Smooth muscle cell (in vitro differentiated cells): ENCODE results near the gene GAS2. TPM values are rescaled to one million over a fixed set of nuclear protein-coding genes. Genes with fewer than 3 reads are reported as not detected.

Experiments used
- DNase-seq: peaks from one replicate; lab custom pipeline; 2025; ENCODE audit not compliant: unreplicated experiment; lab: John Stamatoyannopoulos, UW
- H2AFZ ChIP-seq: fragments of 200-600 bp; sonication (generic); 2 replicates; pipeline ENCODE4 v1.6.0; 2016; ENCODE audit warnings: antibody characterized with exemption, low read depth, mild to moderate bottlenecking
- H3F3A ChIP-seq: fragments of 200-600 bp; sonication (generic); 2 replicates; pipeline ENCODE4 v1.6.0; 2017; ENCODE audit warnings: antibody characterized with exemption, low read depth
- H3K27ac ChIP-seq: fragments of 200-600 bp; sonication (generic); 2 replicates; pipeline ENCODE4 v1.5.1; 2016; ENCODE audit warnings: low read depth, mild to moderate bottlenecking
- H3K27me3 ChIP-seq: fragments of 200-600 bp; sonication (generic); 2 replicates; pipeline ENCODE4 v1.6.1; 2016; ENCODE audit warnings: low read depth, mild to moderate bottlenecking
- H3K36me3 ChIP-seq: fragments of 200-600 bp; sonication (generic); 2 replicates; pipeline ENCODE4 v1.5.1; 2016; ENCODE audit warnings: low read depth
- H3K4me1 ChIP-seq: fragments of 200-600 bp; sonication (generic); 2 replicates; pipeline ENCODE4 v1.5.1; 2016; ENCODE audit warnings: low read depth
- H3K4me2 ChIP-seq: fragments of 200-600 bp; sonication (generic); 2 replicates; pipeline ENCODE4 v1.6.0; 2016; ENCODE audit warnings: mild to moderate bottlenecking
- H3K4me3 ChIP-seq: fragments of 200-600 bp; sonication (generic); 2 replicates; pipeline ENCODE4 v1.5.1; 2016; ENCODE audit warnings: mild to moderate bottlenecking
- H3K79me2 ChIP-seq: fragments of 200-600 bp; sonication (generic); 2 replicates; pipeline ENCODE4 v1.6.0; 2016; ENCODE audit warnings: low read depth, mild to moderate bottlenecking
- H3K9ac ChIP-seq: fragments of 200-600 bp; sonication (generic); 2 replicates; pipeline ENCODE4 v1.6.0; 2016; ENCODE audit warnings: low read depth
- H3K9me3 ChIP-seq: fragments of 200-600 bp; sonication (generic); replicated peaks from 2 replicates; pipeline ENCODE4 v1.5.1; 2016; ENCODE audit warnings: low read depth
- H4K20me1 ChIP-seq: fragments of 200-600 bp; sonication (generic); 2 replicates; pipeline ENCODE4 v1.6.0; 2016; ENCODE audit warnings: low read depth
- WGBS: methylation state at CpG from one replicate; pipeline ENCODE4 v1.1.7; 2016; ENCODE audit warnings: low lambda C conversion rate; 5-methylcytosine and 5-hydroxymethylcytosine counted together
- polyA plus RNA-seq: library from polyadenylated mRNA; unstranded; fragments of >200 nt; fragmentation: Nextera tagmentation; extraction: Ambion mirVana; gene quantifications from 2 replicates; pipeline ENCODE4 v1.2.1, GENCODE V29; 2016
- total RNA-seq: library from RNA; depleted of rRNA; stranded (reverse); fragments of >200 nt; gene quantifications from 2 replicates; pipeline ENCODE4 v1.2.3, GENCODE V29; 2014
- TF ChIP-seq, protein P1 (sequence below): fragments of 200-600 bp; sonication (generic); IDR thresholded peaks from 2 replicates; pipeline ENCODE4 v1.5.1; 2017; ENCODE audit warnings: borderline replicate concordance, mild to moderate bottlenecking, antibody characterized with exemption; ENCODE audit not compliant: insufficient read depth, poor library complexity, severe bottlenecking

Gene GAS2
- total and polyA plus RNA-seq, 2 experiments from 2014 or later, result 0.31 to 1.3 TPM

DNA sequence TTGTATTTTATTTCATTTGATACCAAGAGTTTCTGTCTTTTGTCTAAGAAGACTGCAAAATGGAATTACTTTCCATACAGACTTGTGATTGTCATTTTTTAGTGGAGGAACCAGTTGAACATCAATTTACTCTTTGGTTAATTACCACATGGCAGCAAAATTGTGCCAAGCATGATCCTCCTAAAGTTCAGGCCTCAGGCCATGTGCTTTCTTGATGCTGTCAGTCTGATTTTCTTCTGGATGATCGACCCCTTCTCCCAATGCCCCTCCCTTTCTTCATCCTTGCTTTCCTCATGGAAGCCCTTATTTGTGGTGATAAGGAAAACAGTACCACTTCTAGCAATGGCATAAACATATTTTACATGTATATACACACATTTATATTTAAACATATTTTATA, 87.0 kb downstream of the GAS2 start:
- Histone ChIP-seq H3K9me3 (no peaks in the 10 kb centered on the region), H2AFZ (no peak overlapping the region), H3K27ac (no peak overlapping the region), H3K27me3 (peaks cover 7% of the 10 kb centered on the region), H3K9ac (no peak overlapping the region), H3K4me3 (no peak overlapping the region), H3K79me2 (no peaks in the 10 kb centered on the region), H3K4me1 (no peaks in the 10 kb centered on the region), H3K4me2 (no peak overlapping the region), H3K36me3 (no peaks in the 10 kb centered on the region), H4K20me1 (no peaks in the 10 kb centered on the region), H3F3A (no peaks in the 10 kb centered on the region)
- no peak for DNase-seq
- TF ChIP-seq, protein P1, sequence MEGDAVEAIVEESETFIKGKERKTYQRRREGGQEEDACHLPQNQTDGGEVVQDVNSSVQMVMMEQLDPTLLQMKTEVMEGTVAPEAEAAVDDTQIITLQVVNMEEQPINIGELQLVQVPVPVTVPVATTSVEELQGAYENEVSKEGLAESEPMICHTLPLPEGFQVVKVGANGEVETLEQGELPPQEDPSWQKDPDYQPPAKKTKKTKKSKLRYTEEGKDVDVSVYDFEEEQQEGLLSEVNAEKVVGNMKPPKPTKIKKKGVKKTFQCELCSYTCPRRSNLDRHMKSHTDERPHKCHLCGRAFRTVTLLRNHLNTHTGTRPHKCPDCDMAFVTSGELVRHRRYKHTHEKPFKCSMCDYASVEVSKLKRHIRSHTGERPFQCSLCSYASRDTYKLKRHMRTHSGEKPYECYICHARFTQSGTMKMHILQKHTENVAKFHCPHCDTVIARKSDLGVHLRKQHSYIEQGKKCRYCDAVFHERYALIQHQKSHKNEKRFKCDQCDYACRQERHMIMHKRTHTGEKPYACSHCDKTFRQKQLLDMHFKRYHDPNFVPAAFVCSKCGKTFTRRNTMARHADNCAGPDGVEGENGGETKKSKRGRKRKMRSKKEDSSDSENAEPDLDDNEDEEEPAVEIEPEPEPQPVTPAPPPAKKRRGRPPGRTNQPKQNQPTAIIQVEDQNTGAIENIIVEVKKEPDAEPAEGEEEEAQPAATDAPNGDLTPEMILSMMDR, result no peak
- WGBS, result 85% methylated on average over 1 of the region's 1 CpG

DNA sequence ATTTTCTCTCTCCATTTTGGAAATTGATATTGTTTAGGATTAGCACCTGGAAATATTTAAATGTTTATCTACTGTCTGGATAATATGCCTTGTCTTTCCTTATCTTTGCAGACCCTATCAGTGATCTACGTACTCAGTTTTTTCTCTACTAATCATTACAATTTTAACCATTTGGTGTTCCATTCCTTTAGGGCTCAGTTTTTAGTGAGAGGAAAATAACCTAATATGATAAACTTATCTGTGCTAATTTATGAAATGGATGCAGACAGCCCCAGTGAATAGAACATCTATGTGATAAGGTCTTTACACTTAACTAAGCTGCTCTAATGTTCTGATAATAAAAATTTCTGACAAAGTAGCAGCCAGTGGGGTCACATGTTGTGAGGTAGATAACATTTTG, 94.7 kb downstream of the GAS2 start:
- Histone ChIP-seq H3K36me3 (no peaks in the 10 kb centered on the region), H3K27ac (no peak overlapping the region), H3F3A (no peaks in the 10 kb centered on the region), H3K4me3 (no peak overlapping the region), H2AFZ (no peak overlapping the region), H3K9me3 (no peaks in the 10 kb centered on the region), H3K27me3 (no peaks in the 10 kb centered on the region), H3K9ac (no peak overlapping the region), H4K20me1 (no peaks in the 10 kb centered on the region), H3K4me1 (no peaks in the 10 kb centered on the region), H3K4me2 (no peak overlapping the region), H3K79me2 (no peaks in the 10 kb centered on the region)
- WGBS, result 58% methylated on average over 1 of the region's 1 CpG
- no peak for DNase-seq
- TF ChIP-seq, protein P1, result no peak

DNA sequence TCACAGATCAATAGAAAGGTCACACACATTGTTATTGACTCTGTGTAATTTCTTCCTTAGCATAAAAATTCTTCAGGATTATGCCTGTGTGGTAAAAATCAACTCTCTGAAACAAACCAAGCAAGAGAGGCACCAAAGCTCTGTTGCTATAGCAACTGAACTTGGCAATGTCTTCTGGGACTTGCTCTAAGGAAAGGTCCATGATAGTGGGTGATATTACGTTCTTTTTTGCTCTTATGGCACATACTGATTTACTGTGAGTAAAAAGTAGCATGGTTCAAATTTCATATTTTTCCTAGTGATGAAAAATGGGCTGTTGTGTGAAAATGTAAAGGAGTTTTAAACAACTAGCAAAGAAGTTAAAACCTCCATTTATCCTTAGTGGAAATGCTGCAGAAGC, 96.8 kb downstream of the GAS2 start:
- Histone ChIP-seq H3K9ac (no peak overlapping the region), H3K9me3 (no peaks in the 10 kb centered on the region), H3K4me1 (no peaks in the 10 kb centered on the region), H3K4me3 (no peak overlapping the region), H3K27ac (no peak overlapping the region), H3K36me3 (no peaks in the 10 kb centered on the region), H3F3A (no peaks in the 10 kb centered on the region), H4K20me1 (no peaks in the 10 kb centered on the region), H3K4me2 (no peak overlapping the region), H3K27me3 (no peaks in the 10 kb centered on the region), H3K79me2 (no peaks in the 10 kb centered on the region), H2AFZ (no peak overlapping the region)
- WGBS, result 96% methylated on average over 1 of the region's 1 CpG
- TF ChIP-seq, protein P1, result no peak
- DNase-seq, result no peak

DNA sequence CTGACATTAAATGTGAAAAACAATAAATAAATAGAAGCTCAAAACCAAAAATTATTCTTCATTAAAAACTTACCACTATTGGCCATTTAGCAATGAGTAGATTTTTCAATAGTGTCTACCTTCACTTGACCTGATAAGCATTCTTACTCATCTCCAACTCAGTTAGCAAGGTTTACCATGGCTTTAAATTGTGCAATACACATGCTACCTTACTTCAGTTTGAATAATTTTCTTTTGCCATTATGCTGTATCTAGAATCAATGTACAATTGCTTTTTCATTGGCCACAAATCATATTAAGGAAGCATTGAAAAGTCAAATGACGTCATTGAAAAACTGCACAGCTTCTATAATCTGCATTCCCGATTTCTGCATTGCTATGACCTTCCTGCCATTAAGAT, 98.3 kb downstream of the GAS2 start:
- no peak for DNase-seq
- Histone ChIP-seq H3K36me3 (no peaks in the 10 kb centered on the region), H3K4me2 (no peak overlapping the region)

More for the DNA sequence above, 98.3 kb downstream of the GAS2 start:
- no peak overlapping the region for H3K4me3 ChIP-seq
- WGBS, result 69% methylated on average over 2 of the region's 2 CpGs
- H3K79me2 ChIP-seq, result no peaks in the 10 kb centered on the region
- TF ChIP-seq, protein P1, result no peak
- no peaks in the 10 kb centered on the region for H3F3A ChIP-seq
- no peaks in the 10 kb centered on the region for H3K4me1 ChIP-seq
- H3K27me3 ChIP-seq, result no peaks in the 10 kb centered on the region
- H3K27ac ChIP-seq, result no peak overlapping the region
- H3K9ac ChIP-seq, result no peak overlapping the region
- no peaks in the 10 kb centered on the region for H3K9me3 ChIP-seq
- no peak overlapping the region for H2AFZ ChIP-seq
- H4K20me1 ChIP-seq, result no peaks in the 10 kb centered on the region
